ENCODE measurements around the gene PPP2R5B. TPM values are rescaled to one million over a fixed set of nuclear protein-coding genes. Genes with fewer than 3 reads are reported as not detected.

PPP2R5B gene
- total RNA-seq, 1 experiment from 2014 or later = 5.0 TPM

DNA sequence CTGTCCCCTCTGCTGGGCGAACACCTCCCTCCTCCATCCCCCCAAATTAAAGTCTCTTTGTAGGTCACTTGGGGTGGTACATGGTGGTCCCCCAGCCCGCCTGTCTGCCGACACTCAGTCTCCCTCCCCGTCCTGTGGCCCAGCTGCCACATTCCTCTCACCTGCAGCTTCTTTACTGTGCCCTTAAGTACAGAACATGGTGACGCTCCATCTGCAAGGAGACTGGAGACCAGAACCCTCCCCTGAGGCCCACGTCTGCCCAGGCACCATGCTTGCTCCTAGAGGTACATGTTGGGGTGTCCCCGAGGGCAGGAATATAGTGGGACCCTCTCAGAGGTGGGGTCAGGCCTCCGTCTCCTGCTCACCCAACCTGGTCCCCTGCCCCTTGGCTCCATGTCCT lies 40.5 kb upstream of the PPP2R5B start:
- Histone ChIP-seq H3K36me3 (replicated peaks; ENCODE audit: control insufficient read depth, insufficient read depth, low read length) (no peaks in the 10 kb centered on the region), H3K4me3 (ENCODE audit: insufficient read depth, low read depth, low read length) (no peak overlapping the region), H3K27me3 (ENCODE audit: control insufficient read depth, insufficient read depth, low read length) (no peaks in the 10 kb centered on the region)
- DNase-seq = no peak

DNA sequence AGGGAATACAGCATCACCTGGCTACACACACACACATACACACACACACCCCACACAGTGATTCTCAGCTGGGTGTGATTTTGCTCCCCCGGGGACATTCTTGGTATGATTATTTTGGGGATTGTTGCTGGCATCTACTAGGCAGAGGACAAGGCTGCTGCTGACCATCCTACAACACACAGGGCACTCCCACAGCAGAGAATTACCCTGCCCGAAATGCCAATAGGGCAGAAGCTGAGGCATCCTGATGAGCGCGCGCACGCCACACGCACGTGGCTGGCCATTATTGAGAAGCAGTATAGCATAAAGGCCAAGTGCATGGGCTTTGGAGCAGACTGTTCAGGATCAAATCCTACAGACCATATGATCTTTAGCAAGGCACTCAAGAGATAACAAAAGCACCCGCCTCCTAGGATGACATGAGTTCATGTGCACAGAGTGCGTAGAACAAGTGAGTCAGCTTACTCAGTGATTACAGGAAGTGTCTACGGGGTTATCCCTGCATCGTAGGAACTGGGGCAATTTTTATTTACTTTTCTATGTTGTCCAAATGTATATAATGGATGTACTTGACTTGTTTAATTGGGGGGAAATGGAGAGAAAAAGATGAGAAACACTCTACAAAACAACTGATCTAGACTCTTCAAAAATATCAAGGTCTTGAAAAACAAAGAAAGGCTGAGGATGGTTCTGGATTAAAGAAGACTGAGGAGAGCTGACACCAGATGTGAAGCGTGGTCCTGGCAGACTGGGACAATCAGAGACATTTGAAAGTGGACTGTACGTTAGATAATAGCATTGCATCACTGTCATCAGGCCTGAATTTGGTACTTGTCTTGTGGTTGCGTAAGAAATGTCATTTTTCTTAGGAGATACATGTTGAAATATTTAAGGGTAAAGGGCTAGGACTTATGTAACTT lies 38.9 kb upstream of the PPP2R5B start:
- Histone ChIP-seq H3K4me3 (ENCODE audit: insufficient read depth, low read depth, low read length) (no peak overlapping the region), H3K27me3 (ENCODE audit: control insufficient read depth, insufficient read depth, low read length) (no peaks in the 10 kb centered on the region), H3K36me3 (replicated peaks; ENCODE audit: control insufficient read depth, insufficient read depth, low read length) (no peaks in the 10 kb centered on the region)
- DNase-seq = no peak

DNA sequence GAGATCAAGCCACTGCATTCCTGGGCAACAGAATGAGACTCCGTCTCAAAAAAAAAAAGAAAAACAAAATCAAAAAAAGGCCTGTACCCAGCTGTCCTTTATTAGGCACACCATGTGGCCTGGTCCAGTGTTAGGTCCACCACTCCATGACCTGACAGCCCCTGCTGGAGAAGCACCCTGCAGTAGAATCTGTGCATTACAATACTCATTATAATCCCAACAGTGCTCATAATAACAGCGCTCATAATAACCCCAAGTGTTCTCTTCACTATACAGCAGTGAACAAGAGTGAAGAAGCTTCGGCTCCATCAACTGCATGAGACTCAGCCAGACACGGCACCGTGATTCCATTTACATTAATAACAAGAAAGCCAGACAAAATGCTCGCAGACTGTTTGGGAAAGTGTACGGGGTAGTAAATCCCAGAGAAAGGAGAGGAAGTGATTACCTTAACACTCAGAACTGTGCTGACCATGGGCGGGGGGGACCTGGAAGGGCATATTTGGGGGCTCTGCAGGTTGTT lies 37.2 kb upstream of the PPP2R5B start:
- Histone ChIP-seq H3K4me3 (ENCODE audit: insufficient read depth, low read depth, low read length) (no peak overlapping the region), H3K27me3 (ENCODE audit: control insufficient read depth, insufficient read depth, low read length) (no peaks in the 10 kb centered on the region), H3K36me3 (replicated peaks; ENCODE audit: control insufficient read depth, insufficient read depth, low read length) (no peaks in the 10 kb centered on the region)
- no peak for DNase-seq

DNA sequence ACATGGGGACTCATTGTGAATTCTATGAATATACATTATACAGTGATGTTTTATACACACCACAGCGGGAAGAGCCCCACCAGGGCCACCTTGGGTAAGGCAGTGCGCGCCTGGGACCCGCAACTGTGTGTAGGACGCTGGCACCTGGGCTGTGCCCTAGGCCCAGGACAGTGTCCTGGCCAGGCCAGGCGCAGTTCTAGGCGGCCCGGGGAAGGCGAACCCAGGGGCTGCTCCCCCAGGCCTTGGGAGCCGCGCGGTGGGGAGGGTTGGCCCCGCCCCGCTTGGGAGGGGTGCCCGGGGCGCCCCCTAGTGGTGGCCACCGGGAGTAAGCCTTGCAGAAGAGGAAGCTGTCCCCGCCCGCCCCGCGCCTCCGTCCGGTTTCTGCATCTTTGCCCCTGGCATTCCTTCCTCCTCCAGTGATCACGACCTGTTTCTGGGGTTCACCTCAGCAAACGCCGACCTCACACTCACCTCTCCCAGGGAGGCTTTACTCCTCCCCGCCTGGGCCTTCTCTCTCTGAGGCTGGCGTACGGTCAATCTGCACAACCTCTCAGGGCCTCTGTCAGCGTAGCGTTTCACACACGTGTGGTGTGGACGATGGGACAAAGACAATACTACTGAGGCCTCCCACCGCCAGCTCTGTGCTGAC lies 36.6 kb upstream of the PPP2R5B start:
- no peaks in the 10 kb centered on the region for H3K36me3 ChIP-seq (replicated peaks; ENCODE audit: control insufficient read depth, insufficient read depth, low read length)
- H3K27me3 ChIP-seq (ENCODE audit: control insufficient read depth, insufficient read depth, low read length) = no peaks in the 10 kb centered on the region
- DNase-seq = peak; percentile 98
- H3K4me3 ChIP-seq (ENCODE audit: insufficient read depth, low read depth, low read length) = no peak overlapping the region

DNA sequence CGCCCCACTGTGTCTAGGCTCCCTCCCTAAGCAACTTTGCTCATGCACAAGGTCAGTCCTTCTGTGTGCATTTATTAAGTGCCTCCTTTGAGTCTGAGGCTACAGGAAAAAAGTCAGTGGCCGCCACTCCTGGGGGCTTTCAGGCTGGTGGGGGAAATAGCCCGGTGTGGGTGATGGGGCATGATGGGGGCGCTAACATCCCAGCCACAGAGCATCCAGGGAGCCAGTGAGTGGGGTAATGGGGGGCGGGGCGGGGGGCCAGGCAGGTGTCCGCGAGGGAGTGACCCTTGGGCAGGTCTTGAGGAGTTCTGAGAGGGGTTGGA lies 36.1 kb upstream of the PPP2R5B start:
- DNase-seq = no peak
- no peak overlapping the region for H3K4me3 ChIP-seq (ENCODE audit: insufficient read depth, low read depth, low read length)
- no peaks in the 10 kb centered on the region for H3K27me3 ChIP-seq (ENCODE audit: control insufficient read depth, insufficient read depth, low read length)
- no peaks in the 10 kb centered on the region for H3K36me3 ChIP-seq (replicated peaks; ENCODE audit: control insufficient read depth, insufficient read depth, low read length)

DNA sequence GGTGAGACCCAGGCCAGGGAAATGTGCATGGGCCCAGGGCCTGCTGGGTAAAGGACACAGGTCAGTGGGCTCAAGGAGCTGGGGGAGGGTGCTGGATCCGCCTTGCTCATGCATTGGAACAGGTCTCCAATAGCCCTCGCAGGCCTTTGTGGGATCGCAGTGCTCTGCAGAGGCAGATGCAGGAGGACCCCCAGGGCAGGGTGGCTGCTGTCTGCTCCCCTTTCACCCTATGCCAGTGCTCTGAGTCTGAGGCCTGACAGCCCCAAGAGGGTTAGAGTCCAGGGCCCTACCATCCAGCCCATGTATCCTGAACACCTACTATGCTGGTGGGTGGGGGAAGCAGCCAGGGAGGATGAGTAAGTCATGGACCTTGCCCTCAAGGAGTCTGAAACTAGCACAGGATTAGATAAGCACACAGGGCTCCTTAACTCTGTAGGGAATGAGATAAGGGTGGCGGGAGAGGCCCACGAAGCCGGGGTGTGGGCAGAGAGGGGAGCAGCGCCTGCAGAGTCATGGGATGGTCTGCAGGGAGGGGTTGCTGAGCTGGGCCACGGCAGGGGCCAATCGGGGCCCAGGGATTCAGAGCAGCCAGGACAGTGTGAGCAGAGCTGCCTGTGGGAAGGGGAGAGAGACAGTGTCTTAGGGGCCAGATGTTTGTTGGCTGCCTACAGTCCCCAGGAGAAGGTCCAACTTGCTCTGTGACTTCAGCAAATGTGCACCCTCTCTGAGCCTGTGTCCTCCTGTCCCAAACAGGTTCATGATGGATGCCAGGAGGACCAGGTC lies 35.6 kb upstream of the PPP2R5B start:
- no peak for DNase-seq
- Histone ChIP-seq H3K27me3 (ENCODE audit: control insufficient read depth, insufficient read depth, low read length) (no peaks in the 10 kb centered on the region), H3K36me3 (replicated peaks; ENCODE audit: control insufficient read depth, insufficient read depth, low read length) (no peaks in the 10 kb centered on the region), H3K4me3 (ENCODE audit: insufficient read depth, low read depth, low read length) (no peak overlapping the region)

DNA sequence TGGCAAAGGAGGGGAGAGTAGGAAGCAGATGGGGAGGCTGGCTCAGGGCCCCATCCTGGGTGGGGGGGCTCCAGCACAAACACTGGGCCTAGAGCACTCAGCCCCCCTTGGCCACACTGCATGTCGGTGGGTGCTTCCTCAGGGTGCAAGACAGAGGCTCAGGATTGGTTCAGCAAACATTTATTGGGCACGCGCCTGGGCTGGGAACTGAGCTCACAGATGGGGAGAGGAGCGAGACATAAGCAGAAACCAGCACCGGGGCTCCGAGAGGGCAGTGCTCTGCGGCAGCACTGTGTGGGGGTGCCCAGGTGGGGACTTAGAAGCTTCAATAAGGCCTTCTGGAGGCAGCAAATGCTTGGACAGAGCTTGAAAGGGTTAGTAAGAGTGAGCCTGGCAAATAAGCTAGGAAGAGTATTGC lies 34.0 kb upstream of the PPP2R5B start:
- Histone ChIP-seq H3K27me3 (ENCODE audit: control insufficient read depth, insufficient read depth, low read length) (no peaks in the 10 kb centered on the region), H3K4me3 (ENCODE audit: insufficient read depth, low read depth, low read length) (no peak overlapping the region), H3K36me3 (replicated peaks; ENCODE audit: control insufficient read depth, insufficient read depth, low read length) (no peaks in the 10 kb centered on the region)
- DNase-seq = no peak

DNA sequence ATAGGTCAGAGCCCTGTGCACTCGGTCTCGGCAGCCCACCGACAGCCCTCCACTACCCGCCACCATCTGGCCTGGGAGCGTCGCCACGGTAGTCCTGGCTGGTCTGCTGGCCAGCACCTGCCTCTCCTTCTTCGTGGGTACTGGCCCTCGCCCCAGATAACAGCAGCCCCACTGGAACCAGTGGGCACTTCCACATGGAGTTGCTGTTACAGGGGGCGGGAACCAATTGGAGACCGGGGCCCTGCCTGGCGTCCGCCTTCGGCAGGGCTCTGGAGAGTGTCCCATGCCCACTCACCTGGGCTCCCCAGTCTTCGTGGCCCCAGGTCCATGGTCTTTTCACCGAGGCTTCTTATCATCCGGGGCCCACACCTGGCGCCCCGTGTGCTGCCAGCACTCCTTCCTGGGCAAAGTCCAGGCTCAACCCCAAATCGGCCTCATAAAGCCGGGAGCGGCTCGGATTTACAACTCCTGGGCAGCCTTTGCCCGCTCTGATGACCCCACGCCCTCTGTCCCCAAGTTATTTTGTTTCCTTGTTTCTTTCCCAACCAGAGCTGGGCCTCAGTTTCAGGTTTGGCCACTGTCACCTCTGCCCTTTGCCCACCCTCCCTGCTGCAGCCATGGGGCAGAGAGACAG lies 33.2 kb upstream of the PPP2R5B start:
- no peaks in the 10 kb centered on the region for H3K36me3 ChIP-seq (replicated peaks; ENCODE audit: control insufficient read depth, insufficient read depth, low read length)
- H3K4me3 ChIP-seq (ENCODE audit: insufficient read depth, low read depth, low read length) = no peak overlapping the region
- no peak for DNase-seq
- H3K27me3 ChIP-seq (ENCODE audit: control insufficient read depth, insufficient read depth, low read length) = no peaks in the 10 kb centered on the region

DNA sequence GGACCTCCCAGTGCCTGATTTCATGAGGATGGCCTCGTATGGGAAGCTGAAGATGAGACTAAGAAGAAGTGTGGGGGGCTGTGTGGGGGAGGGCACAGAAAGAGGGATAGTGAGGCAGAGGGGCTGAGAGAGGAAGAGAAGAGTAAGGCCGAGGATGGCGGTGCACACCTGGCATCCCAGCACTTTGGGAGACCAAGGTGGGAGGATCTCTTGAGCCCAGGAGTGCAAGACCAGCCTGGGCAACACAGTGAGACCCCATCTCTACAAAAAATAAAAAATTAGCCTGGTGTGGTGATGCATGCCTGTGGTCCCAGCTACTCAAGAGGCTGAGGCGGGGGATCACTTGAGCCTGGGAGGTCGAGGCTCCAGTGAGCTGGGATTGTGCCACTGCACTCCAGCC lies 32.6 kb upstream of the PPP2R5B start:
- no peaks in the 10 kb centered on the region for H3K36me3 ChIP-seq (replicated peaks; ENCODE audit: control insufficient read depth, insufficient read depth, low read length)
- DNase-seq = no peak
- H3K27me3 ChIP-seq (ENCODE audit: control insufficient read depth, insufficient read depth, low read length) = no peaks in the 10 kb centered on the region
- no peak overlapping the region for H3K4me3 ChIP-seq (ENCODE audit: insufficient read depth, low read depth, low read length)

DNA sequence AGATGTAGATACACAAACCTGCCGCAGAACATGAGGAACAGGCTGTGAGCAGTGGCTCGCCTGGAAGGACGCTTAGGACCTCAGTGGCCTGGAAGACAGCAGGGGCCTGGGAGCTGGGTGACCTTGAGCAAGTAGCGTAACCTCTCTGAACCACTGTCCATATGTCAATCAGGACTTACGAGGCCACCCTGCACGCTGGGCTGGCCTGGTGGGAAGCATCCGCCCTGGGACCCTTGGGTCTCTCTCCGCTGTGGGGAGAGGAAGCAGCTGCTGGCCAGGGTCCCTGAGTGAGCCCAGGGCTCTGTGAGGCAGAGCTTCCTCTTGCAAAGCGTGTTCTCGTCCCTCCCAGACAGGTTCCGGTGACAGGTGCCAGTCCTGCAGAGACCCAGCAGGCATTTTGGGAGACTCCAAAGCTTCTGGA lies 32.1 kb upstream of the PPP2R5B start:
- Histone ChIP-seq H3K27me3 (ENCODE audit: control insufficient read depth, insufficient read depth, low read length) (no peaks in the 10 kb centered on the region), H3K4me3 (ENCODE audit: insufficient read depth, low read depth, low read length) (no peak overlapping the region), H3K36me3 (replicated peaks; ENCODE audit: control insufficient read depth, insufficient read depth, low read length) (no peaks in the 10 kb centered on the region)
- DNase-seq = no peak

DNA sequence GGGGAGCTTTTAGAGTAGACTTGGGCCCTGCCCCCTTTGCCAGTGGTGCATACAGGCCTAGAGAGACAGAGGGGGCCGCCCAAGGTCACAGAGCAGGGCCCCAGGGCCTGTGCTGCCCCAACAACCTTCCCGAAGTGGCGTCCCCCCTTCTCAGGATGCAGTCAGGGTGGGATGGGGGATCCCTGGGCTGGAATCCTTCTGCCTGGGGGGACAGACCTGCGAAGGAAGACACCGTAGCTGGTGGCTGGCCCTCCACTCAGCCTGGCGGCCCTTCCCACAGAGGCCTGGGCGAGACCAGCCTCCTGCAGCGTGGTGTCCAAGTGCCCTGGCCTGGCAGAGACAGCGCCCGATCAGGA lies 31.7 kb upstream of the PPP2R5B start:
- no peaks in the 10 kb centered on the region for H3K36me3 ChIP-seq (replicated peaks; ENCODE audit: control insufficient read depth, insufficient read depth, low read length)
- H3K4me3 ChIP-seq (ENCODE audit: insufficient read depth, low read depth, low read length) = no peak overlapping the region
- no peak for DNase-seq
- H3K27me3 ChIP-seq (ENCODE audit: control insufficient read depth, insufficient read depth, low read length) = no peaks in the 10 kb centered on the region

DNA sequence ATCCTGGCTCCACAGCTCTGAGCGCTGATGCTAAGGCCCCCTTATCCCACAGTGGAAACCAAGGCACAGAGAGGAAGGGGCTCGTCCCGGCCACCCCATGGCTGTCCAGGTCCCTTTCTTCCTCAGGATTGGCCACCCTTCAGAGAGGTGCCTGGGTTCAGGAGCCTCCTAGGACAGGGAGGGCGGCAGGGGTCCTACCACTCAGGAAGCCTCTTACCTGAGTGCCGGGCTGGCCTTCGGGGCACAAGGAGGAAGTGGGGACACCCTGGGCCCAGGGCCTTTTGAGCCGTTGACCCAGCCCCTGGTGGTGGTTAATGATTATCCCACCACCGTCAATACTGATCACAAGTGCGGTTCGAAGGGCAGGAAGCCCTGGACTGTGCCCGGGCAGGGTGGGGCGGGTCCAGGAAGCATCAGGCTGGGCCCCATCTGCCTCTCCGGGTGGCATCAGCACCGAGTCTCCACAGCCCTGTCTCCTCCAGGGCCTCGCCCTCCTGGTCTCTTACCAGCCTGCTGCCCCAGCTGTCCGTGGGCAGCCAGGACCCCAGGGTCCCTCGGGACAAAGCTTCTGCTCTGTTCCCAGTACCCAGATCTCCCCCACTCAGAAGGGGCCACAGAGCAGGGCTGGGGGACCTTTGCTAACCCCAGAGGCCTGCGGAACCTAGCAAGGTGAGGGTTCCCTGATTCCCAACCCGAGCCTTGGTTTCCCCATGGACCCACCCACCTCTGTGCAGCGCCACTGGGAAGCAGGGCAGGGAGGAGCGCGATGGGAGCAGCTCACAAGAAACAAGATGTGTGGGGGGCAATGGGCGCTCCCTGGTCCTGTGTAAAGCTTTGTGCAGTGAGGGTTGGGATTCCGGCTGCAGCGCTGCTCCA lies 31.1 kb upstream of the PPP2R5B start:
- no peak overlapping the region for H3K4me3 ChIP-seq (ENCODE audit: insufficient read depth, low read depth, low read length)
- peaks cover 3% of the 10 kb centered on the region; the same call in 1 of the 2 replicates for H3K36me3 ChIP-seq (replicated peaks; ENCODE audit: control insufficient read depth, insufficient read depth, low read length)
- no peak for DNase-seq
- no peaks in the 10 kb centered on the region for H3K27me3 ChIP-seq (ENCODE audit: control insufficient read depth, insufficient read depth, low read length)

DNA sequence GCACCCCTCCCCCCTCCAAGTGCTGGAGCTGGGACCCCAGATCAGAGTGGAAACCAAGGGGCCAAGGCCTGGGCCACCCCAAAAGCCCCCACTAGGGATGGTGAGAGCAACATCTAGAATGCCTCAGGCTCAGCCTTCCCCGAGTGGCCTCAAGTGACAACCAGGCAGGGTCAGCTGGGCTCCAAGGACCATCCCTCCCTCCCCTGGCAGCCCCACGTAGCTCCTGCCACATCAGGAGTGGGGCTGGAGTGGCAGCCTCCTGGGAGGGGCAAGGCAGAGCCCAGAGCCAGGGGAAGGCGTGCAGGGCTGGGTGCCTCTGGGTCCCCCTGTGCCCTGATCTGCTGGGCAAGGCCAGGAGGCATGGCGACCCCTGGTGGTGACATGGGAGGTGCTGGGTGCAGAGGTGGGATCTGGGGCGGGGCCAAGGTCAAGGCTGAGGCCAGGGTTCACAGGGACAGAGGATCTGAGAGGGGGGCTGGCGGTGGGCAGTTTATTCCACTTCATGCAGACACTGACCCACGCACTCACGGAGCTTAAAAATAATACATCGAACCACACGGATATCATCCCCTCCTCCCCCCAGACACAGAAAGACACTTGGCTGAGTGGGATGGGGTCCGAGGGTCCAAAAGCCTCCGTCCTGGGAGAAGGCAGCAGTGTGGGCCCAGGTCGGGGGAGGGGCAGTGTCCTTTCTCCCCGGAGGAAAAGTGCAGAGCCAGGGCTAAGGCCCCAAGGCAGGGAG lies 30.2 kb upstream of the PPP2R5B start:
- Histone ChIP-seq H3K27me3 (ENCODE audit: control insufficient read depth, insufficient read depth, low read length) (no peaks in the 10 kb centered on the region), H3K36me3 (replicated peaks; ENCODE audit: control insufficient read depth, insufficient read depth, low read length) (peaks cover 3% of the 10 kb centered on the region; the same call in 1 of the 2 replicates), H3K4me3 (ENCODE audit: insufficient read depth, low read depth, low read length) (no peak overlapping the region)
- DNase-seq = peak; percentile 97
